GM19025 (cell line): Measurements from ENCODE around the gene KCNIP3.

Experiments
- ATAC-seq: cut with Tn5 transposase; IDR thresholded peaks from one replicate; pipeline ENCODE4 v1.9.1; 2021; ENCODE audit warnings: mild to moderate bottlenecking, low read depth, moderate library complexity; ENCODE audit not compliant: unreplicated experiment

Gene KCNIP3

GRCh38 chr2:95325590-95326432 lies 28.7 kb downstream of the KCNIP3 start:
- ATAC-seq: no peak

DNA sequence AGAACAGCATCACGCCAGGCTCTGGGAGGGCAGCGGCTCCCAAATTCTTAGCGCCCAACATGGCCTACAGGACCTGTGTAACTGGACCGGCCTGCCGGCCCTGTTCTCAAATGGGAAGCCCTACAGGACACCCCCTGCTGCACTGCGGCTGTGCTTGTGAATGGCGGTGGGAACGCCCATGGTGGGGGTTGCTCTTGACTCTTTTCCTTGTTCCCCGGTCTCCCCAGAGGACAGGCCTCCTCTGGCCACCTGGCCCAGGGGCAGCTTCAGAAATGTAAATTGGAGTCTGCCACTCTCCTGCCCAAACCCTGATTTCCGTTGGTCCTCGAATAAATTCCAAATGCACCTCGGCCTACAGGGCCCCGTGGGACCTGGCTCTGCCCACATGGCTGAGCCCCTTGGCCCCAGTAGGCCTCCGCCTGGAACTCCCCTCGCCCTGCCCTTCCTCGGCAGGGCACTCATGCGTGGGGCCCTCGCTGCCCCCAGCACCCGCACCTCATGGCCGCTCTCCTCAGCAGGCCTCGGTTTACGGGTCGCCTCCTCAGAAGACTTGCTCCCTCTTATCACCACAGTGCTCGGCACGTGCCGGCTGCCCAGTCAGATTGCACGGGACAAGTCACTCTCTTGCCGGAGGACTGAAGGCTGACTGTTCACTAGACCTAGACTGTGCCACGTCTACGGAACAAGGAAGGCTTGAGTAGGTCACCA lies 29.4 kb downstream of the KCNIP3 start:
- ATAC-seq: no peak

DNA sequence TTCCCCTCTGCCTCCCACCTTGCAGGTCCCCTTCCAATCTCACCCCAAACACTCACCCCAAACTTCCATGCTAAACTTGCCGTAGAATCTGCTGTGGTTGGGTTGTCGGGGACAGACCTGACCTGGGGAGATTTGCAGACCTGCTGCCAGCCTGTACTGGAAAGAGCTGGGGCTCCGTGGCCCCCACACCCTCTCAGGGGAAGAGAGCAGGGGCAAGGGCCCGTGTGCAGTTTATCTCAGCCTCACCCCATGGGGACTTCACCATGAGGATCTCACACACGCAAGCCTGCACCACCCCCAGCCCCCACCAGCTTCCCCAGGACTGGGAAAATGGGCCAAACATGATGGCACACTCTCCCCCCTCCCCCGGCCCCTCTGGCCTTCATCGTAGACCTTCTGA lies 30.7 kb downstream of the KCNIP3 start:
- no peak for ATAC-seq

- no peak for ATAC-seq
These were observed 31.4 kb downstream of the KCNIP3 start for GRCh38 chr2:95328358-95329125.

GRCh38 chr2:95329401-95329800 lies 32.3 kb downstream of the KCNIP3 start:
- no peak for ATAC-seq

DNA sequence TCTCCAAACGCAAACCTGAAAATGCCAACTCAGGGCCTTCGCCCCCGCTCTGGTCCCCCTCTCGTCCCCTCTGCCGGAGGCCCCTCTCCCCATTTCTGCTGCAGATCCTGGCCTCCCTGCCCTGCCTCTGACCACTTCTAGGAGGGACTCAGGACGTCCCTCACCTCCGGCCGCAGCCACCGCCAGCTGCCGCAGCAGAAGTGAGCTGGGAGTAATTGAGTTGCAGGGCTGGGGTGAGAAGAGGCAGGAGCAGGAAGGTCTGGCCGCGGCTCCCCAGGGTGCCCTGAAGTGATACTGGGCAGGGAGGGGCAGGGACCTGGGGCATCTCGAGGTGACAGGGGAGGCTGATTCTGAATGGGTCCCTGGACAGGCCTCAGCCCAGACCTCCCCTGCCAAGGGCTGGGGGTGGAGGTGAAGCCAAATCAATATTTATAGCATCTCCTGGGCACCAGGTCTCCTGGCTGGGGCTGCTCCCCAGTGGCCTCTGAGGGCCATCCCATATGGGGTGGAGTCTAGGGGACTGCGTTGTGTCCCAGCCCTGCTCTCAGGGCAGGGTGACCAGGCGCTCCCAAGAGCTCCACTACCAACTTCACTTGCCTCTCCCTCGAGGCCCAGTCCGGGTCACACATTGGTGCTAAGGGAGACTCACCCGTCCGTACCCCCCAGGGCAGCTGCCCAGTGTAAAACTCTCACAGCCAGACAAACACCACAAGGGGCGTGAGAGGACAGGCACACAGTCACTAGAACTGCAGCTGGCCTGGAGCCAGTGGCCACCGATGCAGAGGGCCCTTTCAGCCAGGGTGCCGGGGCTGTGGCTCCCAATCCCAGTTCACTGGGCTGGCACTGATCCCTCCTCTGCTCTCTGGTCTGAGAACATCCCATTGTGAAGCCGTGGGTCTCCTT lies 33.0 kb downstream of the KCNIP3 start:
- no peak for ATAC-seq

GRCh38 chr2:95330794-95331338 lies 33.7 kb downstream of the KCNIP3 start:
- ATAC-seq: no peak

- no peak for ATAC-seq
These were observed 34.5 kb downstream of the KCNIP3 start for GRCh38 chr2:95331606-95332005.

- ATAC-seq: no peak
These were observed 34.9 kb downstream of the KCNIP3 start for GRCh38 chr2:95332036-95332435.

DNA sequence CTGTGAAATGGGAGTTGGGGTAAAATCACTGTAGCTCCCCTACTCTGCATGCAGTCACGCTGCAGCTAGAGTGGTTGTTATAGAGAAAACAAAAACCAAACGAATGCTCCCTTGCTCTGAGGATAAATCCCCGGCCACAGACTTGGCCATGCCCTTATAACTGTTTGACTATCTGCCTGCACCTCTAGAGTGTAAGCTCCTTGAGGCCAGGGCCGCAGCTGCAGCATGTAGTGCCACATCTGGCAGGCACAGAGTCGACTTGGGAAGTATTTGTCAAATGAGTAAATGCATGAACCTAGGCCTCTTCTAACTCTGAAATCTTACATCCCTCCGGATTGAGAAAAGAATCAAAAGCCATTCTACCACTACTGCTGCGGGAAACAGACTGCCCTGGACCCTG lies 35.9 kb downstream of the KCNIP3 start:
- ATAC-seq: no peak

GRCh38 chr2:95333888-95334338 lies 36.8 kb downstream of the KCNIP3 start:
- no peak for ATAC-seq

DNA sequence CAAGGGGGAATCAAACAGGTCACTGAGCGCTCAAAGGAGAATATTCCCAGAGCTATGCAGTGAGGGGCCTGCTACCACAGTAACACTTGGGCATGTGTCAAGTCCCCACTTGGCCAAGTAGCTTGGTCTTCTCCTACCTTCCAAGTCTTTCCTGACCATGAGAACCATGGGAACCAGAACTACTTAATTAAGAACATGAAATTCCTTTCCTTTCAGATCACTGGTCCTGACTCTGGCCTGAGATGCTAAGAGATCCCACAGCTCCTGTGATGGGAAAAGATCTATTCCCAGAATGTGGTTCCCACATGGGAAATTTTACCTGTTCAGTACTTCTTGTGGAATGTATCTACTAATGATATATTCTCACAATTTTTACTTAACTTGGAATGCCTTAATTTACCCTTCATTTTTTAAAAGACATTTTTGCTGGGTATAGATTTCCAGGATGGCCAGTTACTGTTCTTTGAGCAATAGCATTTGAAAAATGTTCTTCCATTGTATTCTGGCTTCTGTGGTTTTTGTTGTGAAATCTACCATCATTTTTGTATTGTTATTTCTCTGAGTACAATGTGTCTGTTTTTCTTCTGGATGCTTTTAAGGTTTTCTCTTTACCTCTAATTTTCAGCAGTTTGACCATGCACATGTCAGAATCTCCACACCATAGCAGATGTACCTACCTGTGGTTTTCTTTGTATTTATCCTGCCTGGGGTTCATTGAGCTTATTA lies 37.9 kb downstream of the KCNIP3 start:
- no peak for ATAC-seq

DNA sequence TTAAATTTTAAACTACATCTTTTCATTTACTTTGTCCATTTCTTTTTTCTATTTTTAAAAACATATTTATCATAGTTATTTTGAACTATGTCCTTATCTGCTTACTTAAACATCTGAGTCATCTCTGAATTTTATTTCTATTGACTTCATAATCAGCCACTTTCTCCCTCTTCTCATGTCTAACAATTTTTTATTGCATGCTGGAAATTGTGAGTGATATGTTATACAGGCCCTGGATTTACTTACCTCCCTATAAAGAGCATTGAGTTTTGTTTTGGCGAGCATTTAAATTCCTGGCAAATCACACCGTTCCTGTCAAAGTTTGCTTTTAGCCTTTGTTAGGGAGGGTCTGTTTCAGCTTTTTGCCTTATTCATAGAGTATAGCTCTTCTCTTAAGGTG lies 39.3 kb downstream of the KCNIP3 start:
- no peak for ATAC-seq

- ATAC-seq: no peak
These were observed 40.7 kb downstream of the KCNIP3 start for GRCh38 chr2:95337829-95338228.

DNA sequence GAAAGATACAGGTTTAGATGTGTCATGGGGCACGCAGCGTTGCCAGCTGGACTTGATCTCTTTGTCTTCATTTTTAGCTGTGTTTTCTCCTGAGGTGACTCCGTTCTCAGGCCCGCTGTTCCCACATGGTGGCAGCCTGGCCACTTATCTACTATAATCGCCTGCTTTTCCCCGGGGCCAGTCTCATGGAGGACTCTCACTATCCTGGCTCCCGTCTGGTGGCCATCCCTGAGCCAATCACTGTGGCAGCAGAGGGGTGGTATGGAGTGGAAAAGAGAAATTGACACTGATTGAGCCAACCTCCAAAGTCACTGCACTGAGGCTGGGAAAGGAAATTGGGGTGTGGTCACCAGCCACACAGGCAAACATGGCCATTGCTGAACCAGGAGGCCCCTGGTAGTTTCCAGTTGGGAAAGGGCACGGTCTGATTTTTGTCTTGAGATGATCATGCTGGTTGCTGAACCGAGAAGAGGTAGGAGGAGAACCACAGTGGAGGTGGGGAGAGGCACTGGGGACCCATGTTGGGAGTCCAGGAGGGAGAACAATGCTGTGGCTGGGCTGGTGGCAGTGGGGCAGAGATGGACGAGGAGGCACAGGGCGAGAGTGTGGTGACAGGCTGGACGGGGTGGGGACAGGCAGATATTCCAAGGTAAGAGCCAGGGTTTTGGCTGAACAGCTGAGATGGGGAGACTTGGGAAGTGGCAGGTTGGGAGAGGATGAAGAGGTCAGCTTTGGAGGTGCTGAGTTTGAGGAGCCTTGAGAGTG lies 45.6 kb downstream of the KCNIP3 start:
- ATAC-seq: no peak

DNA sequence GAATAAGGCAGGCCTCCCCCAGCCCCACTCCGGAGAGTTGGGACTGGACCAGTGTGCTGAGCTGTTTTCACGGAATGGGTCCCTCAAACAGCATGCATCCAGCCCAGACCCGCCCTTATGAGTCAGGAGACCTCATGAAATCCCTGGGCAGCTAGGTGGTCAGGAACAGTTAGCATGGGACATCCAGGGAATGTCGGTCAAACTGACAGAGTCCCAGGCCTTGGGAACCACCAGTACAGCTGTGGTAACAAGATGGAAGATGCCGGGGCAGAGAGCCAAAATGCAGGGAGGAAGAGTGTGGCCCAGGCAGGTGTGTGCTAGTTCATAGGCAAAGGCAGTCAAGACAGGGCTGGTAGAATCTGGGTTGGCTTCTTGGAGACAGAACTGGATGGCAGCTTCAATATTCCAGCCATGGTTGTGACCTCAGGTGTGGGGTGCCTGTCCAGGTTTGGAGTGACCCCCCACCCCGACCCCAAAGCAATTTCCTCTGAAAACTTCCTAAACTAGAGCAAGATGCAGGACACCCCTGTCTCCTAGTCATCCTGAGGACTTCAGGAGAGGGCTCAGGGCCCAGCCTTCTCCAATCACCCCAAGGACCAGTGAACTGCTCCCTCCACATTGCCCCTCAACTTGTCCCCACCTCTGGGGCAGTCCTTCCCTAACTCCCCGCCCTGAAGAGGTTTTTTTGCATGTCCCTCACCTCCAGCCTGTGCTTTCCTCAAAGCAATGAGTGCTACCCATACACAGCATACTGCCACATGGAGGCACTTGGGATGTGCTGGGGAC lies 46.5 kb downstream of the KCNIP3 start:
- no peak for ATAC-seq

GRCh38 chr2:95344215-95344583 lies 47.1 kb downstream of the KCNIP3 start:
- no peak for ATAC-seq

GRCh38 chr2:95344656-95345055 lies 47.5 kb downstream of the KCNIP3 start:
- ATAC-seq: no peak
